WTC11 (cell line): ENCODE measurements around the gene ARHGAP21. TPM values are rescaled to one million over a fixed set of nuclear protein-coding genes. Genes with fewer than 3 reads are reported as not detected.

Experiments
- ATAC-seq: fragments of 200-7000 bp; cut with Tn5 transposase; 2 replicates; pipeline ENCODE4 v1.10.0; 2021; ENCODE audit warnings: mild to moderate bottlenecking, moderate library complexity
- CTCF ChIA-PET: fragments of 300-600 bp; sonication (Branson Sonifier 250); formaldehyde crosslinking; loops from one replicate; lab custom pipeline; 2021; ENCODE audit warnings: antibody characterized with exemption; lab: Charles Lee
- POLR2A ChIA-PET: fragments of 350-600 bp; sonication (Branson Sonifier 250); formaldehyde crosslinking; loops from one replicate; lab custom pipeline; 2021; ENCODE audit warnings: antibody characterized with exemption; lab: Charles Lee
- DNase-seq: peaks from one replicate; pipeline ENCODE4 v3.0.0; 2021; ENCODE audit warnings: low spot score
- H3K27ac Mint-ChIP-seq: 2 replicates; pipeline ENCODE4 v1.8.0; 2021; ENCODE audit warnings: mixed read lengths
- H3K27me3 Mint-ChIP-seq: 2 replicates; pipeline ENCODE4 v1.8.0; 2021; ENCODE audit warnings: low read depth, mild to moderate bottlenecking, moderate library complexity, mixed read lengths
- H3K36me3 Mint-ChIP-seq: 2 replicates; pipeline ENCODE4 v1.8.0; 2021; ENCODE audit warnings: mixed read lengths
- H3K4me1 Mint-ChIP-seq: 2 replicates; pipeline ENCODE4 v1.8.0; 2022; ENCODE audit warnings: mixed read lengths
- H3K4me3 Mint-ChIP-seq: 2 replicates; pipeline ENCODE4 v1.8.0; 2021; ENCODE audit warnings: mild to moderate bottlenecking, moderate library complexity, mixed read lengths
- H3K9me3 Mint-ChIP-seq: 2 replicates; pipeline ENCODE4 v1.8.0; 2021; ENCODE audit warnings: mixed read lengths
- EMX1 ChIP-seq: fragments of 250-450 bp; sonication (Bioruptor Pico); IDR thresholded peaks from 2 replicates; pipeline ENCODE4 v1.8.0; 2021; ENCODE audit warnings: mild to moderate bottlenecking
- FOXJ3 ChIP-seq: sonication (generic); formaldehyde crosslinking; IDR thresholded peaks from 2 replicates; pipeline ENCODE4 v1.9.0; 2021; ENCODE audit warnings: missing genetic modification reagents, mild to moderate bottlenecking, borderline replicate concordance
- HMGA2 ChIP-seq: fragments of 250-450 bp; sonication (Bioruptor Pico); IDR thresholded peaks from 2 replicates; pipeline ENCODE4 v1.4.0; 2021; ENCODE audit warnings: mild to moderate bottlenecking, moderate library complexity
- JAZF1 ChIP-seq: fragments of 250-450 bp; sonication (Bioruptor Pico); IDR thresholded peaks from 2 replicates; pipeline ENCODE4 v1.9.0; 2021; ENCODE audit warnings: moderate library complexity, mild to moderate bottlenecking, inconsistent platforms
- NFATC4 ChIP-seq: fragments of 250-450 bp; sonication (Bioruptor Pico); IDR thresholded peaks from 2 replicates; pipeline ENCODE4 v1.9.0; 2021; ENCODE audit warnings: mild to moderate bottlenecking
- NR1H2 ChIP-seq: sonication (generic); formaldehyde crosslinking; IDR thresholded peaks from 2 replicates; pipeline ENCODE4 v1.9.0; 2021; ENCODE audit warnings: mild to moderate bottlenecking, moderate library complexity, missing genetic modification reagents
- OVOL2 ChIP-seq: fragments of 250-450 bp; sonication (Bioruptor Pico); IDR thresholded peaks from 2 replicates; pipeline ENCODE4 v1.9.0; 2021; ENCODE audit warnings: mild to moderate bottlenecking, borderline replicate concordance
- PRRX2 ChIP-seq: fragments of 250-450 bp; sonication (Bioruptor Pico); IDR thresholded peaks from 2 replicates; pipeline ENCODE4 v1.8.0; 2021; ENCODE audit warnings: mild to moderate bottlenecking
- RORB ChIP-seq: fragments of 250-450 bp; sonication (Bioruptor Pico); IDR thresholded peaks from 2 replicates; pipeline ENCODE4 v1.9.0; 2021; ENCODE audit warnings: mild to moderate bottlenecking
- SOX15 ChIP-seq: fragments of 250-450 bp; sonication (Bioruptor Pico); IDR thresholded peaks from 2 replicates; pipeline ENCODE4 v1.9.0; 2021; ENCODE audit warnings: mild to moderate bottlenecking
- ZBTB21 ChIP-seq: sonication (generic); formaldehyde crosslinking; IDR thresholded peaks from 2 replicates; pipeline ENCODE4 v1.8.1; 2023; ENCODE audit warnings: mild to moderate bottlenecking, missing genetic modification reagents, borderline replicate concordance
- total RNA-seq: library from RNA; stranded (reverse); gene quantifications from 3 replicates; pipeline ENCODE4 v1.2.3, GENCODE V29; 2021
- TF ChIP-seq, protein P1 (sequence below): sonication (generic); formaldehyde crosslinking; conservative IDR thresholded peaks from 2 replicates; pipeline ENCODE4 v1.8.1; 2023; ENCODE audit warnings: mild to moderate bottlenecking, low read depth, missing genetic modification reagents, moderate library complexity
- TF ChIP-seq, protein P2 (sequence below): sonication (generic); formaldehyde crosslinking; IDR thresholded peaks from 2 replicates; pipeline ENCODE4 v1.8.1; 2023; ENCODE audit warnings: mild to moderate bottlenecking, missing genetic modification reagents, moderate library complexity
- TF ChIP-seq, protein P3 (sequence below): sonication (generic); formaldehyde crosslinking; IDR thresholded peaks from 2 replicates; pipeline ENCODE4 v1.8.1; 2023; ENCODE audit warnings: mild to moderate bottlenecking, missing genetic modification reagents
- TF ChIP-seq, protein P4 (sequence below): sonication (generic); formaldehyde crosslinking; IDR thresholded peaks from 2 replicates; pipeline ENCODE4 v1.8.0; 2022; ENCODE audit warnings: mild to moderate bottlenecking, missing genetic modification reagents

ARHGAP21 gene
- total RNA-seq, 1 experiment from 2014 or later = 33.8 TPM

DNA sequence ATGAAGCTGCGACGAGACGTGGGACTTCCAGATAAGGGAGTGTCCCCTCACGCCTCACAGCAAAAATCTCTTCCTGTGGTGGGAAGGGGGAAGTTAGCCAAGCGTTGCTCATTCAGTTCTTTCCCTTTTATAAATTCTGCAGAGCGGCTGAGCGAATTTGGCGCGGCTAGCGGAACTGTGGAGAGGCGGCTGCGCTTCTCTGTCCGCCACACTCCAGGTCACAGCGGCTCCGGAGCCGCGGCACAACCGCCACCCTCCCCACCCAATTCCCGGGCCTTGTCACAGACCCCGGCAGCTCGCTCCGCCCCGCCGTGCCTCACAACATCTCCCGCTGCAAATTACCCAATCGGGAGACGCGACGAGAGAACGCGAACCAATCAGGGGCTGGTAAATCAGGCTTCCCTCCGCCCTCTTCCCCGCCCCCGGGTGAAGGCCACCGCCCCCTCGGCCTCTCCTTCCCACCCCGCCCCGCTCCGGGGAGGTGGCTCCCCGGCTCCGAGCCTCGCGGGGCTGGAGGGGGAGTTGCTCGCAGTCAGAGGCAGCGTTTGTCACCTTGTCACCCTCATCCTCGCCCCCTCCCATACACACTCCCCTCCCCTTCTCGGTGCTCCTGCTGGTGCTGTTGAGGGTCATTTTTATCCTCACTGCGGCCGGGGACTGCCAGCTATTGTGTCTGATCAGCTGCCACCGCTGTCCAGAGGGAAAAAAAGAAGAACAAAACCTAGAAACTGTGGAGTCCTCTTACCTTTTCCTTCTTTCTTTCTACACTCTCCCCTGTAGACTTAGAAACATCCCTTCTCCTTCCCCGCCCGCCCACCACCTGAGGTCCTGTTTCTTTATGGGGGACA is 918 bp upstream of the ARHGAP21 start (continued):
- TF ChIP-seq, protein P1, sequence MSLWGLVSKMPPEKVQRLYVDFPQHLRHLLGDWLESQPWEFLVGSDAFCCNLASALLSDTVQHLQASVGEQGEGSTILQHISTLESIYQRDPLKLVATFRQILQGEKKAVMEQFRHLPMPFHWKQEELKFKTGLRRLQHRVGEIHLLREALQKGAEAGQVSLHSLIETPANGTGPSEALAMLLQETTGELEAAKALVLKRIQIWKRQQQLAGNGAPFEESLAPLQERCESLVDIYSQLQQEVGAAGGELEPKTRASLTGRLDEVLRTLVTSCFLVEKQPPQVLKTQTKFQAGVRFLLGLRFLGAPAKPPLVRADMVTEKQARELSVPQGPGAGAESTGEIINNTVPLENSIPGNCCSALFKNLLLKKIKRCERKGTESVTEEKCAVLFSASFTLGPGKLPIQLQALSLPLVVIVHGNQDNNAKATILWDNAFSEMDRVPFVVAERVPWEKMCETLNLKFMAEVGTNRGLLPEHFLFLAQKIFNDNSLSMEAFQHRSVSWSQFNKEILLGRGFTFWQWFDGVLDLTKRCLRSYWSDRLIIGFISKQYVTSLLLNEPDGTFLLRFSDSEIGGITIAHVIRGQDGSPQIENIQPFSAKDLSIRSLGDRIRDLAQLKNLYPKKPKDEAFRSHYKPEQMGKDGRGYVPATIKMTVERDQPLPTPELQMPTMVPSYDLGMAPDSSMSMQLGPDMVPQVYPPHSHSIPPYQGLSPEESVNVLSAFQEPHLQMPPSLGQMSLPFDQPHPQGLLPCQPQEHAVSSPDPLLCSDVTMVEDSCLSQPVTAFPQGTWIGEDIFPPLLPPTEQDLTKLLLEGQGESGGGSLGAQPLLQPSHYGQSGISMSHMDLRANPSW (CRISPR knock-in tag) = no peak
- no peak for TF ChIP-seq RORB (CRISPR knock-in tag)

DNA sequence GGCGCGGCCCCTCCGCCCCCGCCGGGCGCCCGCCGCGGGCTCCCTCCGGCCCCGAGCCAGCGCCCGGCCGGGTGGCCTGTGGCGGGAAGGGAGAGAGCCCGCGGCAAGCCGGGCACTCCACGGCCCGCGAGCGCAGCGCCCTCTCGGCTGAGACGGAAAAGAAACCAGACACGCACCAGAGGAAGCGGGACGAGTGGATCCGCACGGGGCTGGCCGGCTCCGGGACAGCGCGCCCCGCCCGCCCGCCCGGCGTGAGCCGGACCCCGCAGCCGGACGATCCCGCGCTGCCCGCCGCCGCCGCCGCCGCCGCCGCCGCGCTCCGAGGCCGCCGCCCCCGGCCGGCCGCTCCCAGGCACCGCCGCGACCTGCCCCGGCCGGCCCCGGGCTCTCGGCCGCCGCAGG is 300 bp downstream of the ARHGAP21 start:
- POLR2A ChIA-PET = interaction anchor here (2.2 kb wide), 1 partner anchor 228 kb away, joined by 12 read pairs; no protein-coding TSS in a partner anchor
- Mint-ChIP-seq H3K36me3 (no peaks in the 10 kb centered on the region), H3K27me3 (peaks cover 40% of the 10 kb centered on the region), H3K4me3 (0 out of 2 replicates have a peak overlapping the region, but pooled peaks have one; percentile 29), H3K27ac (no peak overlapping the region), H3K4me1 (peaks cover 39% of the 10 kb centered on the region), H3K9me3 (no peaks in the 10 kb centered on the region)
- TF ChIP-seq, protein P2, sequence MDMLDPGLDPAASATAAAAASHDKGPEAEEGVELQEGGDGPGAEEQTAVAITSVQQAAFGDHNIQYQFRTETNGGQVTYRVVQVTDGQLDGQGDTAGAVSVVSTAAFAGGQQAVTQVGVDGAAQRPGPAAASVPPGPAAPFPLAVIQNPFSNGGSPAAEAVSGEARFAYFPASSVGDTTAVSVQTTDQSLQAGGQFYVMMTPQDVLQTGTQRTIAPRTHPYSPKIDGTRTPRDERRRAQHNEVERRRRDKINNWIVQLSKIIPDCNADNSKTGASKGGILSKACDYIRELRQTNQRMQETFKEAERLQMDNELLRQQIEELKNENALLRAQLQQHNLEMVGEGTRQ (CRISPR knock-in tag) = 0 out of 2 replicates have a peak, but pooled peaks have one; percentile 8
- no peak for TF ChIP-seq EMX1 (CRISPR knock-in tag)
- CTCF ChIA-PET = interaction anchor here (0.6 kb wide), 2 partner anchors 237 to 1278 kb away, joined by 3 to 4 read pairs; no protein-coding TSS in a partner anchor
- ATAC-seq = peak; percentile 15
- no peak for DNase-seq

DNA sequence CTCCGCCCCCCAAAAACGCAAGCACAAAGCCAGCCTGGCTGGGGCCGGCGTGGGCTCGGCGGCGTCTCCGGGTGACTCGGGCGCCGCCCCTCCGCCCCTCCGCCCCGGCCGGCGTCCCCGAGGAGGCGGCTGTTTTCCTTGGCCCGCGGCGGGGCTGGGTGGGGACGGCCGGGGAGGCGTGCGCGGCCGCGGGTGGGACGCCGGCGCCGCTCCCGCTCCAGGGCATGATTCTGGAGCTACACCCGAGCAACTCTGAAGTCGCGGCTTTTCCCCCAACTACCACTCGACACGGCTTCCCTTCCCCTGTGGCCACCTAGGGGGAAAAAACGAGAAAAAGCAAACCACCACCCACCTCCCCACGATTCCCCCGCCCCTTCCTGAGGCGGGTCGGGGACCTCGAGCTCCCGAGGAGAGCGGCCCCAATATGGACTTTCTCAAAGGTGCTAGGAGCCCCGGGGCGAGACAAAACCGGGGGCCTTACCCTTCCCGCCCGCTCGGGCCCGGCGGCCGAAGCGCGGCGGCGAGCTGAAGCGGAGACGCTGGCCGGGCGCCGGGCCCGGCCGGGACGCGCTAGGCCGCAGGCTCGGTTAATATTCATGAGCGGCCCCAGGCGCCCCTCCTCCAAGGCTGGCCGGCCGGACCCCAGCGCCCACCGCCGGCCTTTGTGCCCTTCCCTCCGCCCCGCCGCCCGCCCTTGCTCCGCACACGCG is 856 bp downstream of the ARHGAP21 start:
- DNase-seq = peak; percentile 60
- peaks cover 40% of the 10 kb centered on the region for H3K27me3 Mint-ChIP-seq
- no peak overlapping the region for H3K27ac Mint-ChIP-seq
- H3K4me1 Mint-ChIP-seq = peaks cover 37% of the 10 kb centered on the region
- H3K4me3 Mint-ChIP-seq = peak overlapping the region; percentile 86
- POLR2A ChIA-PET = no interaction called here
- no peak for TF ChIP-seq RORB (CRISPR knock-in tag)
- TF ChIP-seq, protein P3, sequence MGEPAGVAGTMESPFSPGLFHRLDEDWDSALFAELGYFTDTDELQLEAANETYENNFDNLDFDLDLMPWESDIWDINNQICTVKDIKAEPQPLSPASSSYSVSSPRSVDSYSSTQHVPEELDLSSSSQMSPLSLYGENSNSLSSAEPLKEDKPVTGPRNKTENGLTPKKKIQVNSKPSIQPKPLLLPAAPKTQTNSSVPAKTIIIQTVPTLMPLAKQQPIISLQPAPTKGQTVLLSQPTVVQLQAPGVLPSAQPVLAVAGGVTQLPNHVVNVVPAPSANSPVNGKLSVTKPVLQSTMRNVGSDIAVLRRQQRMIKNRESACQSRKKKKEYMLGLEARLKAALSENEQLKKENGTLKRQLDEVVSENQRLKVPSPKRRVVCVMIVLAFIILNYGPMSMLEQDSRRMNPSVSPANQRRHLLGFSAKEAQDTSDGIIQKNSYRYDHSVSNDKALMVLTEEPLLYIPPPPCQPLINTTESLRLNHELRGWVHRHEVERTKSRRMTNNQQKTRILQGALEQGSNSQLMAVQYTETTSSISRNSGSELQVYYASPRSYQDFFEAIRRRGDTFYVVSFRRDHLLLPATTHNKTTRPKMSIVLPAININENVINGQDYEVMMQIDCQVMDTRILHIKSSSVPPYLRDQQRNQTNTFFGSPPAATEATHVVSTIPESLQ = no peak
- no peak for TF ChIP-seq ZBTB21
- TF ChIP-seq OVOL2 (CRISPR knock-in tag) = no peak
- TF ChIP-seq SOX15 (CRISPR knock-in tag) = no peak
- no peak for TF ChIP-seq JAZF1
- no peak for TF ChIP-seq NR1H2
- no peak for TF ChIP-seq NFATC4 (CRISPR knock-in tag)
- TF ChIP-seq, protein P1 (CRISPR knock-in tag) = no peak
- TF ChIP-seq HMGA2 (CRISPR knock-in tag) = no peak
- TF ChIP-seq FOXJ3 = no peak
- TF ChIP-seq PRRX2 = no peak
- TF ChIP-seq, protein P4, sequence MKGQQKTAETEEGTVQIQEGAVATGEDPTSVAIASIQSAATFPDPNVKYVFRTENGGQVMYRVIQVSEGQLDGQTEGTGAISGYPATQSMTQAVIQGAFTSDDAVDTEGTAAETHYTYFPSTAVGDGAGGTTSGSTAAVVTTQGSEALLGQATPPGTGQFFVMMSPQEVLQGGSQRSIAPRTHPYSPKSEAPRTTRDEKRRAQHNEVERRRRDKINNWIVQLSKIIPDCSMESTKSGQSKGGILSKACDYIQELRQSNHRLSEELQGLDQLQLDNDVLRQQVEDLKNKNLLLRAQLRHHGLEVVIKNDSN (CRISPR knock-in tag) = no peak
- H3K36me3 Mint-ChIP-seq = no peaks in the 10 kb centered on the region
- H3K9me3 Mint-ChIP-seq = no peaks in the 10 kb centered on the region
- CTCF ChIA-PET = interaction anchor here (0.6 kb wide), 2 partner anchors 237 to 1277 kb away, joined by 3 to 4 read pairs; no protein-coding TSS in a partner anchor
- ATAC-seq = peak; percentile 21
